ENCODE data around the gene FAP.

GRCh38 chr2:162152147-162152546 is 91.1 kb downstream of the FAP start, which contains the start of gene GCG:
- TF ChIP-seq CTCF (IDR thresholded peaks at IDR 0.05; ENCODE audit: insufficient read depth, low read length) (no peak), POLR2AphosphoS5 (IDR thresholded peaks at IDR 0.05; ENCODE audit: low read depth) (no peak), REST (IDR thresholded peaks at IDR 0.05; ENCODE audit: insufficient replicate concordance, low read depth) (no peak)

Data from HL-60 (cell line).